ENCODE data around the gene SPC25. TPM values are rescaled to one million over a fixed set of nuclear protein-coding genes. Genes with fewer than 3 reads are reported as not detected.

Gene SPC25
- total RNA-seq, 1 donor, result 7.3 TPM

DNA sequence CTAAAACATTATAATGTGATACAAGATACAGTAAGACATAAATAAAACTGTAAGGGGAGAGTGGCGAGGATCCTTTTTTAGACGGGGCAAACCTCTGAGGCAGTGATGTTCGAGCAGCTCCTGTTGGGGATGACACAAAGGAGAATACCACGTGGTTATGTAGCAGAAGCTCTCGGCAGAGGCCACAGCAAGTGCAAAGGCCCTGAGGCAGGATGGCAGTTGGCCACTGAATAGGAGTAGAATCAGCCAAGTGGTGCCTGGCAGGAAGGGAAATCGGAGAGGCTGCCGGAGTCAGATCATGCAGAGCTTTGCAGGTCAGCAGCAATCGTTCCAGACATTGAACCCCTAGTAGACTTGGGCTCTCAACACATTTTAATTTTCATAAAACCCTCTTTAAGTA, 68.7 kb downstream of the SPC25 start:
- DNase-seq (ENCODE audit: low read depth), result no peak
- TF ChIP-seq, protein P1, sequence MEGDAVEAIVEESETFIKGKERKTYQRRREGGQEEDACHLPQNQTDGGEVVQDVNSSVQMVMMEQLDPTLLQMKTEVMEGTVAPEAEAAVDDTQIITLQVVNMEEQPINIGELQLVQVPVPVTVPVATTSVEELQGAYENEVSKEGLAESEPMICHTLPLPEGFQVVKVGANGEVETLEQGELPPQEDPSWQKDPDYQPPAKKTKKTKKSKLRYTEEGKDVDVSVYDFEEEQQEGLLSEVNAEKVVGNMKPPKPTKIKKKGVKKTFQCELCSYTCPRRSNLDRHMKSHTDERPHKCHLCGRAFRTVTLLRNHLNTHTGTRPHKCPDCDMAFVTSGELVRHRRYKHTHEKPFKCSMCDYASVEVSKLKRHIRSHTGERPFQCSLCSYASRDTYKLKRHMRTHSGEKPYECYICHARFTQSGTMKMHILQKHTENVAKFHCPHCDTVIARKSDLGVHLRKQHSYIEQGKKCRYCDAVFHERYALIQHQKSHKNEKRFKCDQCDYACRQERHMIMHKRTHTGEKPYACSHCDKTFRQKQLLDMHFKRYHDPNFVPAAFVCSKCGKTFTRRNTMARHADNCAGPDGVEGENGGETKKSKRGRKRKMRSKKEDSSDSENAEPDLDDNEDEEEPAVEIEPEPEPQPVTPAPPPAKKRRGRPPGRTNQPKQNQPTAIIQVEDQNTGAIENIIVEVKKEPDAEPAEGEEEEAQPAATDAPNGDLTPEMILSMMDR (IDR thresholded peaks at IDR 0.05; ENCODE audit: insufficient read depth, low read depth, low read length), result no peak
- H3K4me3 ChIP-seq (ENCODE audit: low read depth, low read length), result no peak overlapping the region

Other genes starting within 250 kb of the SPC25 start
- gene NOSTRIN, start 87.8 kb downstream of the SPC25 start, total RNA-seq, result 0.32 and 0.43 TPM in 2 replicates
- not detected in 2 replicates for gene G6PC2, start 10.9 kb upstream of the SPC25 start, total RNA-seq
- gene ABCB11, start 140.9 kb upstream of the SPC25 start, total RNA-seq, result under 0.01 TPM in 1 of 2 replicates, not detected in the other
- gene DHRS9, start 179.1 kb upstream of the SPC25 start, total RNA-seq, result under 0.01 TPM in 1 of 2 replicates, not detected in the other

Measured in fibroblast of villous mesenchyme (primary cell).